GM18505 (cell line): ENCODE measurements around the gene TMEM185B.
"Not testable (repeated sequence)": the region's sequence is repeated elsewhere in the genome, so short reads cannot be mapped to it uniquely, and the experiment has no call there.

Source experiments
- ATAC-seq: cut with Tn5 transposase; IDR thresholded peaks from one replicate; pipeline ENCODE4 v1.9.1; 2021; ENCODE audit not compliant: unreplicated experiment
- POLR2A ChIP-seq: IDR thresholded peaks from 4 replicates; pipeline ENCODE4 v1.6.1; 2011; ENCODE audit warnings: borderline replicate concordance; ENCODE audit not compliant: insufficient read depth, insufficient read length; ENCODE audit errors: extremely low read depth

TMEM185B gene

GRCh38 chr2:120243875-120244553 is 20.8 kb upstream of the TMEM185B start:
- ATAC-seq, result no peak
- no peak for TF ChIP-seq POLR2A

DNA sequence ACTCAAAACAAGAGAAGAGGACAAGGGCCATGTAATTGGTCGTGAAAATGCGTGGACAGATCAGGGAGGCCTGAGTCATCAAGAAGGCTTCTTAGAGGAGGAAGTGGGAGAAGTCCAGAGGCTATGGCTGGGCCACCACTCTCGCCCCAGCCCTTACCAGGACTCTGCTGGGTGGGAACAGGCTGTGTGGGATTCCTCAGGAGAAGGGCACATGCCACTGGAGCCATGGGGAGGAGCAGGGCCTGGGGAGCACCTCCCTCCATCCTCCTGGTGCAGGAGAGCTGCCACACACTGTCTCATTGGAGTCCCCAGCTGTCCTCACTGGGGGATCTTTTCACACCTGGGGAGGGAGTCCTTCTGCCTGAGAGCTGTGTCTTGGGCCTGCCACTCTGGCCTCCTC is 20.0 kb upstream of the TMEM185B start:
- TF ChIP-seq POLR2A, result no peak
- ATAC-seq, result no peak

- ATAC-seq, result no peak
- no peak for TF ChIP-seq POLR2A
Measured at GRCh38 chr2:120241684-120242083, 18.5 kb upstream of the TMEM185B start.

DNA sequence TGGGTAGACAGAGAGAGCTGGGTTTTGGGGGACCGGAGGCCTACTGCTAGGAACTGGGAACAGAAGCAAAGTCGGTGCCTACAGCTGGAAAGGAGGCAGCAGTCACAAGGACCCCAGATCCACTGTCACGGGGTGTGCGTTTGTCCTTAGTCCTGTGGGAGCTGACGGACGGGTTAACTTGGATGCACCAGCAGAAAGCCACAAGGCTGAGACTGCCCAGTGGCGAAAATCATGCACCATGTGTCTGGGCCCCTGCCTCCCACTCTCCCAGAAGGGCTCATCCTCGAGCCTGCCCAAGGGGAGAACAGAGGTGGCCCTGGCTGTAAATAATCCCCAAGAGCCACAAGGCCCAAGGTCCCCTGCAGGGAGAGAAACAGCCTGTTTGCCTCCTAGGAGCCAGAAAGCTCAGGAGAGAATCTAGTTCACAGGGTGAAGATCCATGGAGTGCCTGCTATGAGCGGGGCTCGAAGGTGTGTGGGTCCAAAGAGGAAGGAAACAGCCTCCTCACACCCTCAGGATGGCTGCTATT is 17.8 kb upstream of the TMEM185B start:
- ATAC-seq, result no peak

GRCh38 chr2:120239488-120240287 is 16.5 kb upstream of the TMEM185B start:
- TF ChIP-seq POLR2A, result no peak
- ATAC-seq, result no peak

More for the DNA sequence above, 17.8 kb upstream of the TMEM185B start:
- no peak for TF ChIP-seq POLR2A

DNA sequence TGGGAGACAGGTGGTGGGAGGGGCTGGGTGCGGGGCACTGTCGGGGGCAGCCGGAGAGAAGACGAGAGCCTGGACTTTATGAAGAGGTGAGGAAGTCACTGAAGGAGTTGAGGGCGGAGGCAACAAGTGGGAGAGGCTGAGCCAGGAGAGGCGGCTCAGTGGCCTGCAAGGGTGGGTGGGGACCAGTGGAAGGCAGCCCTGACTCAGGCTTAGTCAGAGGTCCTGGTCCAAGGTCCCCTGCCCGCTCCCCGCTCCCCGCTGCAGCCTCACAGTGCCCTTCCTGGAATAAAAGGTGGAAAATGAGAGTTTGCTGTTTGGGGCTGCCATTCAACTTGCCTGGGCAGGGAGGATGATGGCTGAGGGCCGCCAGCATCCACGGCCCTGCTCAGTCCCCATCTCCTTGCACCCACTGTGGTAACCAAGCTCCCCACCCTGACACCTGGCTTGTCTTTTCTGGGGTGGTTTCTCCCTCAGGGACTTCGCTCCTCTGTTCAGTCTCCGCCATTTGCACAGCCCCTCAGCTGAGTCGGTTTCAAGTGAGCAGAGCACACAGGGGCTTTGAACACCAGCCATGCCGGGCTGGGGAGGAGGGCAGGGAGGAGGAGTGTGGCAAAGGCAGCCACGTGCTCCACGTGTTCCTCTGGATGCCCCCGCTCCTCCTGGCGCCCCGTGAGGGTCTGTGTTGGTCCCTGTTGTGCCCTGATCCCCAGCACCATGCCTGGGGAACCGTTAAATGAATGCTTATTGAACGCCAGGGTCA is 15.7 kb upstream of the TMEM185B start:
- TF ChIP-seq POLR2A, result no peak

GRCh38 chr2:120237491-120237902 is 14.3 kb upstream of the TMEM185B start:
- no peak for ATAC-seq
- no peak for TF ChIP-seq POLR2A

More for the DNA sequence above, 15.7 kb upstream of the TMEM185B start:
- ATAC-seq, result no peak

- no peak for TF ChIP-seq POLR2A
- no peak for ATAC-seq
Measured at GRCh38 chr2:120236791-120237190, 13.6 kb upstream of the TMEM185B start.

GRCh38 chr2:120236316-120236715 is 13.1 kb upstream of the TMEM185B start:
- ATAC-seq, result no peak
- no peak for TF ChIP-seq POLR2A

- ATAC-seq, result no peak
- TF ChIP-seq POLR2A, result no peak
Measured at GRCh38 chr2:120235681-120236080, 12.5 kb upstream of the TMEM185B start.

- ATAC-seq, result not testable (repeated sequence)
Measured at GRCh38 chr2:120235158-120235557, 12.0 kb upstream of the TMEM185B start.

- TF ChIP-seq POLR2A, result no peak
- no peak for ATAC-seq
Measured at GRCh38 chr2:120233292-120233691, 10.1 kb upstream of the TMEM185B start.

DNA sequence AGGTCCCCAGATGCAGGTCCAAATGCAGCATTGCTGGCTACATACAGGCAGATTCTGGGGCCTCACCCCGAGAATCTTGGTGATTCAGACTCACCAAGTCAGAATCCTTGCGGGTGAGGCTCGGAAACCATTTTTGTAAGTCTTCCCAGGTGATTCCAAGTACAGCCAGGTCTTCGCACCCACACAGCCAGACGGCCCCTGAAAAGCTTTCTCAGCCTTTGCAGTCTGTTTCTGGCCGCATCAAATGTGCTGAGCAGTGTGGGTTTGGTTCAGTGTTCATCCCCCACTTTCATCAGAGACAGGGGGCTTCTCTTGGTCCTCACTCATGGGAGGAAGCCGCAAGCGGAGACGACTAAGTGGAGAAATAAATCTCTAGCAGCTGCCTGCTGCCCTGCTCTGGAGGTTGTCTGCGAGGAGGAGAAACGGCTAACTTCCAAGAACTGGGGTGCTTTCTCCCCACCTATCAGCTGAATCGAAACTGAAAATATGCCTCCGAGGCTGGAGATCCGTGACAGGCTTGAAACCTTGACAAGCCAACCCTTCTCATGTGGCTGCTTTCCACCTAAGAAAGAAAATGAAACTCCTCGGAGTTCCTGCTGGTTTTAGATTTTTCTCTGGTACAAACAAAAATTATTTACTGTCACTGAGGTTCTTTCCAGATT is 8.9 kb upstream of the TMEM185B start:
- TF ChIP-seq POLR2A, result peak; percentile 73
- ATAC-seq, result peak; percentile 73
